HepG2 (cell line): ENCODE measurements around the gene VAMP5. TPM values are rescaled to one million over a fixed set of nuclear protein-coding genes. Genes with fewer than 3 reads are reported as not detected.
A peak's percentile ranks its signal among the peaks of the same experiment; 100 is the strongest.

Experiments used
- CCDC6 ChIP-seq: sonication (generic); formaldehyde crosslinking; IDR thresholded peaks from 2 replicates; pipeline ENCODE4 v1.8.1; 2022; ENCODE audit warnings: mild to moderate bottlenecking, missing genetic modification reagents, moderate library complexity
- CEBPB ChIP-seq: IDR thresholded peaks from 2 replicates; pipeline ENCODE4 v1.6.1; 2011; ENCODE audit warnings: low read depth, low read length, improper control_type of control experiment, borderline replicate concordance
- CEBPG ChIP-seq: IDR thresholded peaks from 2 replicates; pipeline ENCODE4 v1.6.1; 2016
- GATAD2A ChIP-seq: IDR thresholded peaks from 2 replicates; pipeline ENCODE4 v1.6.1; 2016
- HCFC1 ChIP-seq: fragments of 150-350 bp; IDR thresholded peaks from 2 replicates; pipeline ENCODE4 v1.6.1; 2014; ENCODE audit warnings: low read depth, low read length
- HNF4G ChIP-seq, 2 experiments: sonication (generic) in 1 of 2; formaldehyde crosslinking in 1 of 2; IDR thresholded peaks; 2 replicates each; pipeline versions ENCODE4 v1.4.0 to v1.6.1; 2011 to 2020; ENCODE audit warnings: borderline replicate concordance in 2 of 2, low read depth in 2 of 2, mild to moderate bottlenecking in 2 of 2, low read length in 1 of 2, missing genetic modification reagents in 1 of 2, moderate library complexity in 1 of 2
- KDM1A ChIP-seq: IDR thresholded peaks from 2 replicates; pipeline ENCODE4 v1.6.1; 2016; ENCODE audit warnings: missing compliant biosample characterization
- KLF16 ChIP-seq, 2 experiments: sonication (generic) in 1 of 2; formaldehyde crosslinking in 1 of 2; IDR thresholded peaks; 2 replicates each; pipeline versions ENCODE4 v1.6.1 to v1.8.0; 2016 to 2023; ENCODE audit warnings: missing genetic modification reagents in 2 of 2, missing compliant biosample characterization in 1 of 2
- MED1 ChIP-seq: sonication (generic); formaldehyde crosslinking; IDR thresholded peaks from 2 replicates; pipeline ENCODE4 v1.4.0; 2020; ENCODE audit warnings: missing genetic modification reagents
- MXI1 ChIP-seq: IDR thresholded peaks from 3 replicates; pipeline ENCODE4 v1.6.1; 2012; ENCODE audit warnings: low read depth, low read length, inconsistent platforms, borderline replicate concordance
- PPARG ChIP-seq: conservative IDR thresholded peaks from 2 replicates; pipeline ENCODE4 v1.6.1; 2016; ENCODE audit warnings: missing biosample characterization, missing genetic modification reagents
- RARA ChIP-seq: IDR thresholded peaks from 2 replicates; pipeline ENCODE4 v1.6.1; 2016; ENCODE audit warnings: missing genetic modification reagents, missing compliant biosample characterization
- RNF2 ChIP-seq: fragments of 450-650 bp; conservative IDR thresholded peaks from 2 replicates; pipeline ENCODE4 v1.6.1; 2016; ENCODE audit warnings: low read depth
- SOX5 ChIP-seq: IDR thresholded peaks from 2 replicates; pipeline ENCODE4 v1.6.1; 2016; ENCODE audit warnings: borderline replicate concordance
- SOX6 ChIP-seq, 2 experiments: fragments of 450-650 bp in 1 of 2; sonication (generic) in 1 of 2; formaldehyde crosslinking in 1 of 2; IDR thresholded peaks; 2 replicates each; pipeline versions ENCODE4 v1.4.0 to v1.6.1; 2017 to 2020; ENCODE audit warnings: antibody characterized with exemption in 1 of 2, mild to moderate bottlenecking in 1 of 2, missing genetic modification reagents in 1 of 2
- SP2 ChIP-seq: sonication (generic); formaldehyde crosslinking; IDR thresholded peaks from 2 replicates; pipeline ENCODE4 v1.5.1; 2020; ENCODE audit warnings: mild to moderate bottlenecking, missing genetic modification reagents
- TERF1 ChIP-seq: sonication (generic); formaldehyde crosslinking; IDR thresholded peaks from 2 replicates; pipeline ENCODE4 v1.8.0; 2022; ENCODE audit warnings: mild to moderate bottlenecking, missing genetic modification reagents, moderate library complexity
- ZBTB33 ChIP-seq: sonication (generic); formaldehyde crosslinking; IDR thresholded peaks from 2 replicates; pipeline ENCODE4 v1.4.0; 2020; ENCODE audit warnings: missing genetic modification reagents
- ZBTB38 ChIP-seq: sonication (generic); formaldehyde crosslinking; IDR thresholded peaks from 2 replicates; pipeline ENCODE4 v1.5.1; 2020; ENCODE audit warnings: mild to moderate bottlenecking, missing genetic modification reagents
- ZKSCAN8 ChIP-seq: IDR thresholded peaks from 2 replicates; pipeline ENCODE4 v1.6.1; 2016; ENCODE audit warnings: borderline replicate concordance, missing genetic modification reagents, missing compliant biosample characterization
- ZNF12 ChIP-seq: sonication (generic); formaldehyde crosslinking; IDR thresholded peaks from 2 replicates; pipeline ENCODE4 v1.5.0; 2020; ENCODE audit warnings: missing genetic modification reagents
- ZNF143 ChIP-seq: sonication (generic); formaldehyde crosslinking; IDR thresholded peaks from 2 replicates; pipeline ENCODE4 v1.4.0; 2020; ENCODE audit warnings: missing genetic modification reagents
- ZNF234 ChIP-seq: sonication (generic); formaldehyde crosslinking; conservative IDR thresholded peaks from 2 replicates; pipeline ENCODE4 v1.5.1; 2020; ENCODE audit warnings: mild to moderate bottlenecking, missing genetic modification reagents
- ZNF3 ChIP-seq: IDR thresholded peaks from 2 replicates; pipeline ENCODE4 v1.7.0; 2017; ENCODE audit warnings: inconsistent platforms
- ZNF354B ChIP-seq: sonication (generic); formaldehyde crosslinking; IDR thresholded peaks from 2 replicates; pipeline ENCODE4 v1.8.0; 2022; ENCODE audit warnings: mild to moderate bottlenecking, missing genetic modification reagents
- ZNF446 ChIP-seq: sonication (generic); formaldehyde crosslinking; IDR thresholded peaks from 2 replicates; pipeline ENCODE4 v1.5.0; 2020; ENCODE audit warnings: mild to moderate bottlenecking, missing genetic modification reagents
- ZNF501 ChIP-seq: sonication (generic); formaldehyde crosslinking; IDR thresholded peaks from 2 replicates; pipeline ENCODE4 v1.5.1; 2020; ENCODE audit warnings: mild to moderate bottlenecking, moderate library complexity, missing genetic modification reagents
- ZNF570 ChIP-seq: sonication (generic); formaldehyde crosslinking; IDR thresholded peaks from 2 replicates; pipeline ENCODE4 v1.4.0; 2020; ENCODE audit warnings: mild to moderate bottlenecking, missing genetic modification reagents, borderline replicate concordance
- ZNF572 ChIP-seq: sonication (generic); formaldehyde crosslinking; IDR thresholded peaks from 2 replicates; pipeline ENCODE4 v1.5.1; 2020; ENCODE audit warnings: mild to moderate bottlenecking, missing genetic modification reagents
- ZNF703 ChIP-seq: sonication (generic); formaldehyde crosslinking; IDR thresholded peaks from 2 replicates; pipeline ENCODE4 v1.5.1; 2020; ENCODE audit warnings: missing genetic modification reagents, mild to moderate bottlenecking, moderate library complexity, borderline replicate concordance
- polyA plus RNA-seq, 8 experiments: library from polyadenylated mRNA; depleted of rRNA in 3 of 8; stranded (reverse) in 7 of 8; unstranded in 1 of 8; fragments of >200 nt; fragmentation: Illumina TruSeq in 4 of 8; extraction: Trizol in 4 of 8; gene quantifications; 2 replicates each; pipeline versions ENCODE4 v1.2.1 to v1.2.3, GENCODE V29; 2011 to 2016; ENCODE audit warnings: low read depth in 4 of 8, missing spikeins in 1 of 8, mixed read lengths in 1 of 8; ENCODE audit not compliant: insufficient read depth in 1 of 8
- total RNA-seq, 5 experiments: library from RNA; depleted of rRNA; stranded (reverse); fragments of >200 nt; fragmentation: Illumina TruSeq; extraction: Trizol; gene quantifications; 2 replicates each; pipeline ENCODE4 v1.2.3, GENCODE V29; 2016; ENCODE audit warnings: low read depth in 1 of 5

VAMP5 gene
- total and polyA plus RNA-seq, 2 of the 13 experiments (the other 11 are each of a cell fraction or from before 2014, with no cell fraction given), result 7.2 to 56.7 TPM

- TF ChIP-seq HNF4G (IDR thresholded peaks at IDR 0.05; ENCODE audit: borderline replicate concordance, low read depth, low read length) (peak; percentile 36; the same call in 1 of the 2 replicates), HNF4G (CRISPR knock-in tag; IDR thresholded peaks at IDR 0.05; ENCODE audit: borderline replicate concordance, low read depth) (no peak), ZNF572 (CRISPR knock-in tag) (peak; percentile 16; the same call in 1 of the 2 replicates), TERF1 (CRISPR knock-in tag) (no peak), ZKSCAN8 (CRISPR knock-in tag) (0 out of 2 replicates have a peak, but pooled peaks have one; percentile 7), CEBPG (peak; percentile 87), ZNF570 (no peak), CCDC6 (CRISPR knock-in tag) (no peak), RARA (CRISPR knock-in tag) (0 out of 2 replicates have a peak, but pooled peaks have one; percentile 8), ZNF354B (CRISPR knock-in tag) (no peak), ZBTB33 (CRISPR knock-in tag) (peak; percentile 80), HCFC1 (no peak), SOX6 (IDR thresholded peaks at IDR 0.05) (no peak), SOX6 (CRISPR knock-in tag; IDR thresholded peaks at IDR 0.05) (peak; percentile 29; the same call in 1 of the 2 replicates), ZBTB38 (CRISPR knock-in tag) (peak; percentile 49; the same call in 1 of the 2 replicates), GATAD2A (CRISPR knock-in tag) (peak; percentile 23; the same call in 1 of the 2 replicates), ZNF234 (peak; percentile 91; the same call in 1 of the 2 replicates), ZNF446 (CRISPR knock-in tag) (peak; percentile 75), PPARG (0 out of 2 replicates have a peak, but pooled peaks have one; percentile 17), ZNF143 (CRISPR knock-in tag) (peak; percentile 52; the same call in 1 of the 2 replicates), ZNF703 (CRISPR knock-in tag) (no peak), KLF16 (CRISPR knock-in tag; IDR thresholded peaks at IDR 0.05) (no peak), MXI1 (peak; percentile 69; the same call in 1 of the 3 replicates), RNF2 (no peak), ZNF501 (peak; percentile 9; the same call in 1 of the 2 replicates), CEBPB (peak; percentile 93), SOX5 (0 out of 2 replicates have a peak, but pooled peaks have one; percentile 48), SP2 (CRISPR knock-in tag) (no peak), MED1 (CRISPR knock-in tag) (peak; percentile 28; the same call in 1 of the 2 replicates), ZNF12 (CRISPR knock-in tag) (peak; percentile 53; the same call in 1 of the 2 replicates), KDM1A (peak; percentile 82), ZNF3 (peak; percentile 99)
Observed at GRCh38 chr2:85583667-85584353, 421 bp upstream of the VAMP5 start (continued).
